NOMO-1 (cell line): ENCODE measurements around the gene RGS12.

Source experiments
- DNase-seq, 2 experiments: peaks; one replicate each; lab custom pipeline; 2025; ENCODE audit not compliant: unreplicated experiment in 2 of 2; lab: John Stamatoyannopoulos, UW

Gene RGS12

DNA sequence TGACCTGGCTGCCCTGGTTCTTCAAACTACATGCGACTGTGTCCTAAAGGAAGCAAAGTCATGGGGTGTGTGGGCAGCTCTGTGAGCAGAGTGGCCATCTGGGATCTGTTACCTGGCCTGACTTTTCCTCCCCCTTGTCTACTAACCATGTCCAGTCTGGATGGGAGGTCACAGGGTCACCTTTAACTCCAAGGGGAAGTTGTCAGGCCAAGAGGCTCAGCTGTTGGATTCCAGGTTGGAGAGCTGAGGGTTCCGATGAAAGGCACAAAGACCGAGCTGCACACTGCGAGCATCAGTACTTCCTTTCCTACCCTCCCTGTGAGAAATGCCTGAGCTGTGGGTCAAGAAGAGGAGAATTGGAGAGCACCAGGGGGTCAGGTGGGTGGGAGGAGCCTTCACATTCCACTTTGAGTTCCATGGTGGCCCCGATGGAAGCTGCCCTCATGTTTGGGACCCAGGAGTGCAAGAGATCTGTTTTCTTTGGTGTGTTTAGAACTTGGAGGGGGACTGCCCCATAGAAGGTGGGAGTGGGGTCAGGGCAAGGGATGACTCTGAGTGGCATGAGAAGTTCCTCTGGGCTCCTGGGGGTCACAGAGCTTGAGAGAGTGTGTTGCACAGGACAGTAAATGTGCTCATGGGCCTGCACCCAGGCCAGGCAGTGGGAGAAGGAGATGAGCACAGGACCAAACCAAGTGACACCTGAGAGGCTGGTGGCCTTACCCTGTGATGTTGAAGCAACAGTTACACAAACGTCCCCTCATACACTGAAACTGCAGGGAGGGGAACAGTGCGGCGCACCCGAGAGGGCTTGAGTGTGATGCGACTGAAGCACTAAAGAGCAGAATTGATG, 36.2 kb downstream of the RGS12 start:
- DNase-seq: no peak

DNA sequence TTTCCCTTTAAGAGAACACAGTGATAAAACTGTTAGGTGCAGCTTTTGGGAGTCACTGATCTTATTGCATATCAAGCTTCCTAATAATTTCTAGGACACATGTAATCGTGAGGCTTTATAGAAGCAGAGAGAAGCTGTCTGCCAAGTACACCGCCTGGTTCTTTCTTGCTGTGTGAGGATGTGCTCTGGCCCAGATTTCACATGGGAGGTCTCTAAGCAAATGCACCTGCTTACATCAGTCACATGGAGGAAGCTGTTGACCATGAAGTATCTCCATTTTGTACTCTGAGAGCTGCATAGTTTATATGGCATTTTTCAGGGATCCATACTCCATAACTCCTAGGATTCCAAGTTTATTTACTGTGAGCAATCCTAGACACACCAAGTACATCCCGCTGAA, 37.1 kb downstream of the RGS12 start:
- no peak for DNase-seq

DNA sequence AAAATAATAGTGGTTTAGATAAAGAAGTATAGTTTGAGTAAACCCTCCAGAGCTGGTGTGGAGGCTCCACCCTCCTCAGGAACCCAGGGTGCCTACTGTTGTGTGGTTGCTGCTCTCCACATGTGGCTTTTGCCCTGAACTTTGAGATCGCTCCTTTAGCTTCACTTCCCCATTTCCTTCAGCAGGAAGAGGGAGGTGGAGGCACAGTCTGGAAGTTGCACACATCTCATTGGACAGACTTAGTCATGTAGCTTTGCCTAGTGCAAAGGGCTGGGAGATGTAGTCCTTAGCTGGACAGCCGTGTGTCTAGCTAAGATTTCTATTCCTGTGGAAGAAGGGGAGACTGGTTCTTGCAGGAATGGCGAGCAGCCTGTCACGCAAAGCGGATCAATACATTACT, 37.9 kb downstream of the RGS12 start:
- peak; percentile 55 to 80 for DNase-seq

DNA sequence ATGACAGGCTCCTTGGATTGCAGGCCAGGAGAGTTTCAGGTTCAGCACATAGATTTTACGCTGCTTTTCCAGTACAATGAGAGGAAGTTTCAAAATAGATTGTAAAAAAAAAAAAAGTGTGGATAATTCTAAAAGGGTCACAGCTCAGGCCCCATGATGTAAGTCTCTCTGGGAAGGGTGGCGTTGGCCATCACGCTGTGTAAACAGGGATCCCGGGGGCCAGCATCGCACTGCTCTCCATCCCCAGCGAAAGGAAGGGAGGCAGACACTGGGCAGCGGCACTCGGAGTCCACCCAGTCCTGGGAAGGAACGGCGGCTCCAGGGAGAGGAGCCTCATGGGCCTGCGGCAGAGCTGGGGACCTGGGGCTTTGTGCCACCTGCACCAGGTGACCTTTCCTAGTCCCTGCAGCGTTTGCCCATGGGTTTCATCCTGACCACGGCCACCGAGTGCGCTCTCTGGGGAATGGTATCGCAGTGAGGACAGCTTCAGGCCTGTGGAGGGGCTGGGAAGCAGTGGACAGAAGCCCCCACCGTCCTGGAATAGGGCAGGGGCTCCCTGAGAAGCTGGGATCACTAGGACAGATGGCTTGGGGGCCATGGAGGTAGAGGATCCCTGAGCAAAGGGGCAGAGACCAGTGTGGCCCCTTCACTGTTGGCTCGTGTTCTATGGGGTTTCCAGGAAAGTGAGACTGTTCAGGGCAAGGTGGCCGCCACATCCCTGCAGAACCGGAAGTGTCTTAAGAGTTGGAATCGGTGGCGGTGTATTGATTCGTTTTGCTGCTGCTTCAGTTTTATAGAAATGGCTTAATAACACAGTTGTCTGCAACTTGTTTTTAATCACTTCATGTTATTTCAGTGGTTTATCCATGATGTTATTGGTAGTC, 38.9 kb downstream of the RGS12 start:
- no peak for DNase-seq

DNA sequence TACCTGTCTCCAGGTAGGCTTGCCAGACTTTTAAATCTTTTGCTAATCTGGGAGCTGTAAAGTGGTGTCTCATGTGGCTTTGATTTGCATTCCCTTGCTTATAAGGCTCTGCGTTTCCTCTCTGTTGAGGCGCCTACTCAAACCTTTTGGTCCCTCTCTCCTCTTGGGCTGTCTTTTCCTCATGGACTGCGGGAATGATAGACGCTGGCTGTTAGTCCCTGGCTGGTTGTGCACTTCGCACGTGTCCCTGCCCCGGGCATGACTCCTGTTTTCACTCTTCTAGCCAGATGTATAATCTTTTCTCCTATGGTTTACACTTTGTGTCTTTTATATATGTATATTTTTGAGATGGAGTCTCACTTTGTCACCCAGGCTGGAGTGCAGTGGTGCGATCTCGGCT, 39.7 kb downstream of the RGS12 start:
- no peak for DNase-seq

DNA sequence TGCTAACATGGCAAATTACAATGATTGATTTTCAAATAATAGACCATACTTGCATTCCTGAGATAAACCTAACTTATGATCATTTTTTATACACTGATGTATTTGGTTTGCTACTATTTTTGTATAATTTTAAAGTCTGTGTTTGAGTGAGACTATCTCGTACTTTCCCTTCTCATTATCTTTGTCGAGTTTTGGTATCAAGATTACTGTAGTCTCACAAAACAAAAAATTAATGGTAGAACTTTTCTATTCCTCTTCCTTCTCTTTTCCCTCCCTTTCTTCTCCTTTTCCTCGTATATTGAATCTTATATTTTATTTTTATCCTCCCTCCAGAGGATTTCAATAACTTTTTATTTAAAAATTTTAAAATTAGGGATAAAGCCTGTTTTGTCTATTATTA, 41.5 kb downstream of the RGS12 start:
- DNase-seq: no peak

DNA sequence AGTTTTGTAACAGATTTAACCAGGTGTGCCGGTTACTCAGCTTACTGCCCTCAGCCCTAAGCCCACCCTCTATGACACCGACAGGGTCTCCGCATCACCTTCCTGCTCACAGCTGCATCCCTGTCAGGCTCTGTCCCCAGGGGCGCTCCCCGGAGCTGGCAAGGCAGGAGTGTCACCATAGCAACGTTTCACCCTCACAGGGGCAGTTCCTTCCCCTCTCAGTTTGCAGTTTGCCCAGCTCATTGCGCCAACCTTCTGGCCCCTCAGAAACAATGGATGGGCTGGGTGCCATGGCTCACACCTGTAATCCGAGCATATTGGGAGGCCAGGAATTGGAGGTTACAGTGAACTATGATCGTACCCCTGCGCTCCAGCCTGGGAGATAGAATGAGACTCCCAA, 42.6 kb downstream of the RGS12 start:
- DNase-seq: no peak

DNA sequence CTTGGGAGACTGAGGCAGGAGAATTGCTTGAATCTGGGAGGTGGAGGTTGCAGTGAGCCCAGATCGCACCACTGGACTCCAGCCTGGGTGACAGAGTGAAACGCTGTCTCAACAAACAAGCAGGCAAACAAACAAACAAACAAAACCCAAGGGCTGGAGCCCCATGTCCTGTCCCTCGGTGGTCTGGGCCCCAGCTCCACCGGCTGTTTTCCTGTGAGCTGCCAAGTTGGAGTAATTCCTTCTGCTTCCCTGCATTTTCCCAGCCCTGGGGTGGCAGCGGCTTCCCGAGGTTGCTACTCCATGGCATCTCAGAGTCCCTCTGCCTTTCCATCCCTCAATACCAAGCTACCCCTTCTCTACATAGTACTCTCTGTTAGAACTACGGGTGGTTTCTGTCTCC, 43.2 kb downstream of the RGS12 start:
- DNase-seq: no peak

DNA sequence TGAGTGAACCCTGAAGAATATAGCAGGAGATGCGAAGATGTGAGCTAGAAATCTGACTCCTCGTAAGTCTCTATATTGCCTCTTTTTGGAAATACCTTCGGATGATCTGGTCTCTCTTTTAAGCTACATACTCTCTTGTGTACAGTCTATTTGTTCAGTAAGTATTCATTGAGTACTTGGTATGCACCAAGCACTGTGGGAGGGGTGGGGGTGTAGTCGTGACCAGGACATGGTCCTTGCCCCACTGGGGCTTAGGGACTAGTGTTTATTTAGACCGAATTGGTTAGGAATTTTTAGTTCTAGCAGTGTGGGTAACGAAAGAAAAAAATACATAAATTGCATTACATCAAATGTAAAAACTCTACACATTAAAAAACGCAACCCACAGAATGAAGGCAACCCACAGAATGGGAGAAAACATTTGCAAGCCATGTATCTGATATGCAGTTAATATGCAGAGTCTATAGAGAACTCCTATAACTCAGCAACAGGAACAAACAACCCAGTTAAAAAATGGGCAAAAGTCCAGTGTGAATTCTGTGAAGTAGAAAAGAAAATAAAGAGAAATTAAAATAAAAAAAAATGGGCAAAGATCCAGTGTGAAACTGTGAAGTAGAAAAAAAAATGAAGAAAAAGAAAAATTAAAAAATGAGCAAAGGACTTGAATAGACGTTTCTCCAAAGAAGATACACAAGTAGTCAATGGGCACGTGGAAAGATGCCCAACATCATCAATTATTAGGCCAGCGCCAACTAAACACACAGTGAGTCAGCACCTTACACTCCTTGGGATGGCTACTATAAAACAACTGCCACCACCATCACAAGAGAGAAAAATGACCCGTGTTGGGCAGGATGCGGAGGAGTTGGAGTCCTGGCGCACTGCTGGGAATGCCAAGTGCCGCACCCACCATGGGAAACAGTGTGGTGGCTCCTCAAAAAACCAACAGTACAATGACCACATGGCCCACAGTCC, 43.8 kb downstream of the RGS12 start:
- no peak for DNase-seq

DNA sequence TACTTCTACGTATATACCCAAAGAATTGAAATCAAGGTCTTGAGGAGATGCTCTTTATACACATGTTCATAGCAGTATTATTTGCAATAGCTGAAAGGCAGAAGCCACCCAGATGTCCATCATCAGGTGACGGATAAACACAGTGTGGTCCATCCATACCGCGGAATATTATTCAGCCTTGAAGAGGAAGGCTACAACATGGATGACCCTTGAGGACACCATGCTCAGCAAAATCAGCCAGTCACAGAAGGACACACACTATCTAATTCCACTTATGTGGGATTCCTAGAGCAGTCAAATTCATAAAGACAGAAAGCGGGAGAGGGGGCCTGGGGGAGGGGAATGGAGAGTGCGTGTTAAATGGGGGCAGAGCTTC, 44.5 kb downstream of the RGS12 start:
- no peak for DNase-seq

DNA sequence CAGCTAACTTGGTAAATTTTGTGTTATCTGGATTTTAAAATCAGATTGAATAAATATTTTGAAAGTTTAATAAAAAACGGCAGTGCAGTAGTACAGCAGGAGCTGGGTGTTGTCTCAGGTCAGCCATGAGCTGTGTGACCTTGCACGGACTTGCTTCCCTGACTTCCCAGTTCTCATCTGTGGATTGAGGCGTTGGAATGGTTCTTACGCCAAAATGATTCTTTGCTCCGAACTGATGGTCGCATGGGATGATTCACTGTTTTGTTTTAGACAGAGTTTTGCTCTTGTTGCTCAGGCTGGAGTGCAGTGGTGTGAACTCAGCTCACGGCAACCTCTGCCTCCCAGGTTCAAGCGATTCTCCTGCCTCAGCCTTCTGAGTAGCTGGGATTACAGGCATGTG, 45.0 kb downstream of the RGS12 start:
- DNase-seq: no peak

DNA sequence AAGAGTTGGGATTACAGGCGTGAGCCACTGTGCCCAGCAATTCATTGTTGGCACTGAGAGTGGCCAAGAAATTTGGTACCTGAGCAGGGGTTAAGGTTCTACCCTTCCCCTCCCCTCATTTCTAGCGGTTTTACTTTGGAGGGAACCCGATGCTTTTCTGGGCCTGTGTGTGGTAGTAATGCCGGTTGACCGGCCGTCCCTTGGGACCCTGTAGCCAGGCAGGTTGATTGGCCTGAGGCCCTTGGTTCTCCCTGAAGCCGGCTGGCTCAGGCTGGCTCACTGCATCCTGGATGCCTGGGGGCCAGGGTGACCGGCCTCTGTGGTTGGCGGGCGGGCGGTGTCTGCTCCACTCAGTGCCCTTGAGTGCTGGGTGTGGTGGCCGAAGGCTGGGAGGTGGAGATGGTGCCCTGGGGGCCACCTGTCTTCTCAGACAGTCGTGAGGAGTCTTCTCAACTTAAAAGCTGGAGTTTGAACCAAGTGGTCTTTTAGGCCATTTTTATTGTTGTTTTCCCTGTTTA, 45.6 kb downstream of the RGS12 start:
- no peak for DNase-seq

DNA sequence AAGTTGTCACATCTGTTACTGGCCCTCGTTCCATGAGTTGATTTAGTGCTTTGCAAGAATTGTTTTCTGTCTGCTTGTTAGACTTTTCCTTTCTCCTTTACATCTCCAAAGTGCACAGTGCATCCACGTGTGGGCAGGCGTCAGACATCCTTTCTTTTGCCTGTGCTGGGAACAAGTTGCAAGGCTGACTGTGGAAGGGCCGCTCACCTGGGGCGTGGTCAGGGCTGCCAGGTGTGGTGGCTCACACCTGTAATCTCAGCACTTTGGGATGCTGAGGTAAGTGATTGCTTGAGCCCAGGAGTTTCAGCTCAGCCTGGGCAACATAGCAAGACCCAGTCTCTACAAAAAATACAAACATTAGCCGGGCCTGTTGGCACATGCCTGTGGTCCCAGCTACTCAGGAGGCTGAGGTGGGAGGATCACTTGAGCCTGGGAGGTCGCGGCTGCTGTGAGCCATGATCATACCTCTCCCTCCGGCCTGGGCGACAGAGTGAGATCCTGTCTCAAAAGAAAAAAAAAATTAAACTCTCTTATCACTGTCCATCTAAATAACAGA, 46.2 kb downstream of the RGS12 start:
- DNase-seq: no peak

DNA sequence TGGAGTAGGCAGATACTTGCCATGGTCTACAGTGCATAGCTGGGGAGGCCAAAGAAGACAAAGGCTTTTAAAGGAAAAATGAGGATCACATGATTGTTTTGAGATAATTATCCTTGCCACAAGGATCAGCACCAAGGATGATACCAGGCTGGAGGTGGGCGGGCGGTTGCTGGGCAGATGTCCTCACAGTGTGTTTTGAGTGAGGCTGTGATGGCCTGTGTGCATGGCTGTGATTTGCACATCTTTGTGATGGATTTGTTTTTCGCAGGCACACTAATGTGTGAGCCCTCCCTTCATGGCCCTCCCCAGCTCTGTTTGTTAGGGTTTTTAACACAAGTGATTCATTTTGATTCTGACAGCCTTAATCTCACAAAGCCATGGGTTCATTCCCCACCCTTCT, 46.8 kb downstream of the RGS12 start:
- DNase-seq: no peak

DNA sequence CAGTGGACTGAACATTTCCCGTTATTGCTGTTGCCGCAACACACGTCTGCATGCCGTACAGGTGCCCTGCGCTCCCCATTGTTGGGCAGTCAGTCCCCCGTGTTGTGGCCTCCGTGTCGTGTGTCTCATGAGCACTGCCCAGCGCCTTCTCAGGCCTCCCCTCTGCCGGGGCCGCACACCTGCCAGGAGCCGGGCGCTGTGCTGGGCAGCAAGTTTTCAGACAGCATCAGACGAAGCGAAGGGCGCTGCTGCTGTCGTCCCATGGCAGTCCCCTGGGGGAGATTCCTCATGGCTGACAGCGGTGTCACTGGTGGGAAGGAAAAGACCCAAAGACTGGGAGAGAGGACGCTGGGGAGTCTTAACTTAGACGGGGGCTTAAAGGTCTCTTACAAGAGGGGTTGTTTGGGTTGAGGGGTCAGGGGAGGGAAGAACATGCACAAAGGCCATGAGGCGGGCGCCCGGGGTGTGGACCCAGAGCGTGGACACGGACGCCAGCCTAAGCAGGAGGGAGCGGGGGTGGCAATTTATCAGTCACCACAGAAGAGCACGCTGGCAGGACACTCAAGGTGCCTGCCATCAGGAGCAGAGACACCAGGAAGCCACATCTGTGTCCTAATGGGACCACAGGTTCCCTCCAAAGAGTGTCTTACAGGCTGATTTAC, 47.3 kb downstream of the RGS12 start:
- DNase-seq: no peak

DNA sequence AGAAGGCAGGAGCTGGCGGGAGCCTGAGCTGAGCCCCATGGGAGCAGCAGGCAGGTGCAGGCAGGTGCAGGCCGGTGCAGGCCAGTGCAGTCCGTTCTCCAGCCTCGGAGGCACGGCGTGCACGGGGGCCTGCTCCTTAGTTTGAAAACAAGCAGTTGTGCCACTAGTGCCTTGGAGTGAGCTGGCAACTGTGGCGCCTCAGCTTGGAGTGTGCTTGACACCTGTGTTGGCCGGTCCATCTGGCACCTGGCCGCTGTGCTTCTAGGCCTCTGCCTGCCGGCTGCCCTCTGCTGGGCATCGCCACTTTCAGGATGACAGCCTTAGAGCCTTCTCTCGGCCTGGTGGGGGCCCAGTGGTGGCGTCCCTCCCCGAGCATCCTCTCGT, 47.9 kb downstream of the RGS12 start:
- DNase-seq: no peak

DNA sequence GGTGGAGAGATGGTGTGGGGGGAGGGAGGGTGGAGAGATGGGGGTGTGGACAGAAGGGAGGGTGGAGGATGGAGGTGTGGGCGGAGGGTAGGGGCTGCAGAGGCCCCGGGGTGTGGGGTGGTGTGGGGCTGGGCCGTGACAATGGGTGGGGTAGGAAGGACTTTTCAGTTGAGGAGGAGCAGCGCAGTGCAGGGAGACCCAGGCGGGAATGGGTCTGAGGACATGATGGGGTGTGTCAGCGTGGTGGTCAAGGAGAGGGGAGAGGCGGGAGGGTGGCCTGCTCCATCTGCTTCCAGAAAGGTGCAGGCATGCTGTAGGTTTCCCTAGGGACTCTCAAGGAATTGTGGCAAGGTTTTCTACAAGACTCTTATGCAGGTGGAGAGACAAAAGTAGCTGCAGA, 48.9 kb downstream of the RGS12 start:
- DNase-seq: no peak

DNA sequence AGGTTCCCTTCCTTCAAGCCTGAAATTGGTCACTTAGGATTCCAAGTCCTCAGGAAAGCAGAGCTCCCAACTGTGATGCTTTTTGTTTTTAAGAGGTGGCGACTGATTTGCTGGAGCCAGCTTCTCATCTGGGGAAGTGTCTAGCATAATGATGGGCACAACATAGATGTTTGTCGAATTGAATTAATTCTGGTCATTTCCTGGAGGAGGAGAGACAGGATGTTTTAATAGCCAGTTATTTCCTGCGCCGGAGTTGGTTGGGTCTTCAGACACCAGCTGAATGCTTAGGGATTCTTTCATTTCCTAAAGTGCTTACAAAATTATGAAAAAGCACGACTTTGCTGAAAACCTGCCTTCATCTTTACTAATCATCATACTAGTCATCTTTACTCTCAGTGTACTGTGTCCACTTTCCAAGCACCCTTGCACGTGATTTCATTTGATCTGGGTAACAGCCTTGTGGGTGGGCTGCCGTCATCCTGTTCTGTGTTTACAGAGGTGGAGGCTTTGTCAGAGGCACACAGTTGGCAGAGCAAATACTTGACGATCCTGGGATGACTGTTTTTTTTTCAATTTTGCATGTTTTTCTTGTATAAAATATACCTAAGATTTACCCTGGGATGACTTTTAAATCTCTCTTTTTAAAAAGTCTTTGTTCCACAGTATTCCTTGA, 49.5 kb downstream of the RGS12 start:
- DNase-seq: no peak
